Measurements from ENCODE around the gene ALS2.
A peak's percentile ranks its signal among the peaks of the same experiment; 100 is the strongest.

The ALS2 gene

DNA sequence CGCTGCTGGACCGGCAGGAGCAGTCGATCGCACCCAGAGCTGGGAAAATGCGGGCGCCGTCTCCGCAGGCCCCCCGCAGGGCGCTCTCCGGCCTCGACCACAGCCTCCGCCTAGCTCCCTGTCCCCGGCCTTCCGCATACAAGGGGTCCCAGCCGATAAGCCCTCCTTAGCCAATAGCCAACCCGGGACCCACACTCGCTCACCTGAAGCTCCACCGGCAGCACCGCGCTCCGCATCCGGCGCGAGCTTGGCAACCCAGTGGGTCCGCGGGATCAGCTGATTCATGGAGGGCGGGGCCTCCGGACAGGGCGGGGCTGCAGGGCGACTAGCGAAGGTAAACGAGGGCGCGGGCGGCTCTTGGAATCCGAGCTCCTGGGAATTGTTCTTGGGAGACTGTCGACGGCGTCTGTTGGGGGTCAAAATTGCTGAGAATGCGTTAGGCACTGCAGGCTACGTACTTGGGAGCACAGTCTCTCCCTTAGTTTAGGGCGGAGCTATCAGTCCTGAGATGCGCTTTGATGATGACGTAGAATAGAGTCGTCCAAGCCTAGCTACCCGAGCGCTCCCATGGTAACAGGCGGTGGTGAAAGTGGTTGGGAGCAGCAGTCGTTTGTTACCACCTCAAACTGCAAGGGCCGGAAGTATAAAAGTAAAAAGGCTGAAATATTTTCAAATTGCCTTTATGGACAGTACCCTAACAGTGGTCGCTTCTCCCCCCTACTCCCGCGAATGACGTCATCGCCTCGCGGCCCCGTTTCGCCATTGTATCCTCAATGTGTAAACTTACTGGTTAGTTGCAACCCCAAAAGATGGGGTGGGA is at the start of gene ALS2:
Gene ALS2 (minus strand): TSS at position 260 of the 820 bp plus-strand sequence. CDS start 12,048 bp downstream, outside the sequence.
- POLR2A ChIA-PET (ENCODE audit: low non-redundant PET) = interaction anchor here (0.6 to 1.4 kb wide), 3 partner anchors 13 to 137 kb away, joined by 3 to 6 read pairs (median 4); no protein-coding TSS in a partner anchor
- peak within 1 kb of the TSS; percentile 86 for H3K27ac ChIP-seq
- peak; percentile 94 for DNase-seq (ENCODE audit: low spot score)
- TF ChIP-seq, protein P1, sequence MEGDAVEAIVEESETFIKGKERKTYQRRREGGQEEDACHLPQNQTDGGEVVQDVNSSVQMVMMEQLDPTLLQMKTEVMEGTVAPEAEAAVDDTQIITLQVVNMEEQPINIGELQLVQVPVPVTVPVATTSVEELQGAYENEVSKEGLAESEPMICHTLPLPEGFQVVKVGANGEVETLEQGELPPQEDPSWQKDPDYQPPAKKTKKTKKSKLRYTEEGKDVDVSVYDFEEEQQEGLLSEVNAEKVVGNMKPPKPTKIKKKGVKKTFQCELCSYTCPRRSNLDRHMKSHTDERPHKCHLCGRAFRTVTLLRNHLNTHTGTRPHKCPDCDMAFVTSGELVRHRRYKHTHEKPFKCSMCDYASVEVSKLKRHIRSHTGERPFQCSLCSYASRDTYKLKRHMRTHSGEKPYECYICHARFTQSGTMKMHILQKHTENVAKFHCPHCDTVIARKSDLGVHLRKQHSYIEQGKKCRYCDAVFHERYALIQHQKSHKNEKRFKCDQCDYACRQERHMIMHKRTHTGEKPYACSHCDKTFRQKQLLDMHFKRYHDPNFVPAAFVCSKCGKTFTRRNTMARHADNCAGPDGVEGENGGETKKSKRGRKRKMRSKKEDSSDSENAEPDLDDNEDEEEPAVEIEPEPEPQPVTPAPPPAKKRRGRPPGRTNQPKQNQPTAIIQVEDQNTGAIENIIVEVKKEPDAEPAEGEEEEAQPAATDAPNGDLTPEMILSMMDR (conservative IDR thresholded peaks at IDR 0.05; ENCODE audit: low read depth) = no peak
- CTCF ChIA-PET = interaction anchor here (0.6 to 0.7 kb wide), 4 partner anchors 46 to 598 kb away, joined by 3 to 7 read pairs (median 4); no protein-coding TSS in a partner anchor

GRCh38 chr2:201828220-201828619 is 47.5 kb upstream of the ALS2 start:
- H3K27ac ChIP-seq = no peak overlapping the region
- DNase-seq (ENCODE audit: low spot score) = no peak
- ChIA-PET POLR2A (ENCODE audit: low non-redundant PET) (no interaction called here), CTCF (no interaction called here)
- TF ChIP-seq, protein P1 (conservative IDR thresholded peaks at IDR 0.05; ENCODE audit: low read depth) = no peak

DNA sequence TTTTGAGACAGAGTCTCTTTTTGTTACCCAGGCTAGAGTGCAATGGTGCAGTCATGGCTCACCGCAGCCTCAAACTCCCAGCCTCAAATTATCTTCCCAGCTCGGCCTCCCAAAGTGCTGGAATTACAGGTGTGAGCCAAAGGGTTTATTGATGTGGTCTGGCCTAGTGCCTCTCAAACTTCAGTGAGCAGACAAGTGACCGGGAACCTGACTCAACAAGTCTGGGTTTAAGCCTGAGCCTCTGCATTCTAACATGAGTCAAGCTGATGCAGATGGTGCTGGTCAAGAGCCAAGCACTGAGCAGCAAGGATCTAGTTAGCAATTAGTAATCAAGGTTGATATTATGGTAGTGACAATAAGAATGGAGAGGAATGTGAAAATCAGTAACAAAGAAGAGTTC is 46.9 kb upstream of the ALS2 start:
- no peak for DNase-seq (ENCODE audit: low spot score)
- TF ChIP-seq, protein P1 (conservative IDR thresholded peaks at IDR 0.05; ENCODE audit: low read depth) = no peak
- ChIA-PET POLR2A (ENCODE audit: low non-redundant PET) (no interaction called here), CTCF (no interaction called here)
- no peak overlapping the region for H3K27ac ChIP-seq

GRCh38 chr2:201824212-201824611 is 43.5 kb upstream of the ALS2 start:
- TF ChIP-seq, protein P1 (conservative IDR thresholded peaks at IDR 0.05; ENCODE audit: low read depth) = no peak
- POLR2A ChIA-PET (ENCODE audit: low non-redundant PET) = no interaction called here
- H3K27ac ChIP-seq = no peak overlapping the region
- DNase-seq (ENCODE audit: low spot score) = no peak
- CTCF ChIA-PET = interaction anchor here (0.6 to 0.7 kb wide), 2 partner anchors 84 to 127 kb away, joined by 3 to 6 read pairs; no protein-coding TSS in a partner anchor

- H3K27ac ChIP-seq = no peak overlapping the region
- CTCF ChIA-PET = interaction anchor here (0.6 kb wide), 1 partner anchor 192 kb away, joined by 3 read pairs; no protein-coding TSS in a partner anchor
- no peak for DNase-seq (ENCODE audit: low spot score)
- POLR2A ChIA-PET (ENCODE audit: low non-redundant PET) = no interaction called here
- TF ChIP-seq, protein P1 (conservative IDR thresholded peaks at IDR 0.05; ENCODE audit: low read depth) = no peak
These were observed 40.3 kb upstream of the ALS2 start for GRCh38 chr2:201821080-201821479.

GRCh38 chr2:201820383-201821007 is 39.8 kb upstream of the ALS2 start:
- POLR2A ChIA-PET (ENCODE audit: low non-redundant PET) = interaction anchor here (0.6 kb wide), 1 partner anchor 17 kb away, joined by 3 read pairs; no protein-coding TSS in a partner anchor
- CTCF ChIA-PET = no interaction called here
- DNase-seq (ENCODE audit: low spot score) = no peak
- TF ChIP-seq, protein P1 (conservative IDR thresholded peaks at IDR 0.05; ENCODE audit: low read depth) = no peak
- H3K27ac ChIP-seq = no peak overlapping the region

Data from RWPE1 (cell line).